GM19240 (cell line): ENCODE measurements around the gene NOX1.

Experiments used
- DNase-seq: peaks from one replicate; pipeline ENCODE4 v3.0.0; 2011; ENCODE audit warnings: low spot score; ENCODE audit not compliant: insufficient read length

The NOX1 gene

DNA sequence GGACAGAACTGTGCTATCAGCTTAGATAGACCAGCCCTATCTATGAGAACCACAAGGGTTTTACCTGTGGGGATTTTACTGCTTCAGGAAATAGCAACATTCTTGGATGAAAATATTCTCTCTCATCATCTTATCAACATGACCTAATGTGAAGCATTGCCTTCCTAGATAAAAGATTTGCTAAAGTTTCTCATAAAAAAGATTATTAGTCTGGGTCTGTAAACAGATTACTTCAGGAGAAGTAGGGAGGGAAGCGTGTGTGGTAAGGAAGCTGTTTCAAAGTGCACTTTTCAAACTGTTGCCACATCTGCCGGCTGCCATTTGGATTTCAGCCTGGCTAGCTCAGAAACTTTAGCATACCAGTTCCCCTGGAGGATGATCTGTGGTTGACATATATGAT is at the start of gene NOX1:
TSS of gene NOX1 (minus strand) at position 35 of the 400 bp plus-strand sequence. CDS start 220 bp downstream, outside the sequence.
- DNase-seq, result no peak

DNA sequence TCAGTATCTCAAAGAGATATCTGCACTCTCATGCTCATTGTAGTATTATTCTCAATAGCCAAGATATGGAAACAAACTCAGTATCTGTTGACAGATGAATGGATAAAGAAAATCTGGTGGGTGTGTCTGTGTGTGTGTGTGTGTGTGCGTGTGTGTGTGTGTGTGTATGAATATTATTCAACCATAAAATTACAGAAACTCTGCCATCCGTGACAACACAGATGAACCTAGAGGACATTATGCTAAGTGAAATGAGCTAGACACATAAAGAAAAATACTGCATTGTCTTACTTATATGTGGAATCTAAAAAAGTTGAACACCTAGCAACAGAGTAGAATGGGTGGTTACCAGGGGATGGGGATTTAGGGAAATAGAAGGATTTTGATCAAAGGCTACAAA is 41.4 kb upstream of the NOX1 start:
- DNase-seq, result no peak

DNA sequence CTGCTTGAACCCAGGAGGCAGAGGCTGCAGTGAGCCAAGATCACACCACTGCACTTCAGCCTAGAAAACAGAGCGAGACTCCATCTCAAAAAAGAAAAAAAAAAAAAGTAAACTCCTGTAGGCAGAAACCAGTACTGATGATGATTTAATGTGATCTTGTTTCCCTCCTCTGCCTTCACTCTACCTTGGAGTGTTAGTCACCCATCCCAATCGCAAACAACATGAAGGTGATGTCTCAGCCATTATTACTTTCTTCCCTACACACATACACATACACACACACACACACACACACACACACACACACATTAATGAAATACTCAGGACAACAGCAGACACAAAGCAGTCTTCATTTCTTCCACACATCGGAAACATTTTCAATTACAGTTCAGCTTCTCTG is 39.0 kb upstream of the NOX1 start:
- no peak for DNase-seq

DNA sequence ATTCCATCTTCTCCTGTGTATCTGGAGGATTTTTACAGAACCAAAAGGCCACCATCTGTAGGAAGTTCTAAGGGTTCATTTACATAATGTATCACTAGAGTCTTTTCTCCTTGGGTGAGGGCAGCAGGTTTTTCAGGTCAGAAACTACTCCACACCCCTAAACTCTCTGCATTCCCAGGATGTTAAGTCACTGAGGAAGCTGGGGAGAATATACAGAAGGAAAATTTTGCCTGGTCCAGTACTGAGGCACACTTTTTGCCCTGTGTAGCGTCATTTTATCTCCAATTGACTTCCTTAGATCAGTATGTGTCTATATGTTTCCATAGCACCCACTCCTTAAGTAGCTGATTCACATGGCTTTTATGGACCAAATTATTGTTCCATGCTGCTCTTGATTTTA is 37.6 kb upstream of the NOX1 start:
- DNase-seq, result no peak

DNA sequence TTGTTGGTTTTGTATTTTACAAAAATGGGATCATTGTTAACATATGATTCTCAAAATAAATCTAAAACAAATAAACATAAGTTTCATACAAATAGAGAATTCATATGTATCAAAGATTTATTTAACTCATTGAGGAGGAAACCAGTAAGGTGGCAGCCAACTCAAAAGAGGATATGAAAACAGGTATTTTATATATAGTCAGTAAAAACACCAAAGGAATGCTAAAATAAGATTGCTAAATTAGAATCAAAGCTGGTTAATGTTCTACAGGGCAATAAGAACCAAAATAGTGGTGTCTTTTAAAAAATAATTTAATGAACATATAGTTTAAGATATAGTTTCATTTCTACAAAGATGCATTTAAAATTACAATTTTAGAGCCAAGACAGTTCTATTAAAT is 31.5 kb upstream of the NOX1 start:
- no peak for DNase-seq

DNA sequence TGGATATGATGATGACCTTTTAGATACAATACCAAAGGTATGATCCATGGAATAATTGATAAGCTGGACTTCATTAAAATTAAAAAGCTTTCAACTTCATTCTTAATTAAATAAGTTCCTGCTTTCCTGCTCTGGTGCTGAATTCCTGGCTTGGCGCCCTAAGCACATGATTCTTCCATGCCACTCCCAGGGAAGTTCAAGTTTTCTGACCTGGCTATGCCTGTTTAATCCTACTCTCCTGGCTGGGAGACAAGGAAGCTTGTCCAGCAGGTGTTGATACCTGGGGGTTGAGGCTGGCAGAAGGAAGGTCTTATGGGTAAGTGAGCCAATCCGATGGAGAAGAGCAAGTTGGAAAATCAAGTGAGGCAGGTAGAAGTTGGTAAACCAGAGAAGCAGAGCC is 30.3 kb upstream of the NOX1 start:
- no peak for DNase-seq

DNA sequence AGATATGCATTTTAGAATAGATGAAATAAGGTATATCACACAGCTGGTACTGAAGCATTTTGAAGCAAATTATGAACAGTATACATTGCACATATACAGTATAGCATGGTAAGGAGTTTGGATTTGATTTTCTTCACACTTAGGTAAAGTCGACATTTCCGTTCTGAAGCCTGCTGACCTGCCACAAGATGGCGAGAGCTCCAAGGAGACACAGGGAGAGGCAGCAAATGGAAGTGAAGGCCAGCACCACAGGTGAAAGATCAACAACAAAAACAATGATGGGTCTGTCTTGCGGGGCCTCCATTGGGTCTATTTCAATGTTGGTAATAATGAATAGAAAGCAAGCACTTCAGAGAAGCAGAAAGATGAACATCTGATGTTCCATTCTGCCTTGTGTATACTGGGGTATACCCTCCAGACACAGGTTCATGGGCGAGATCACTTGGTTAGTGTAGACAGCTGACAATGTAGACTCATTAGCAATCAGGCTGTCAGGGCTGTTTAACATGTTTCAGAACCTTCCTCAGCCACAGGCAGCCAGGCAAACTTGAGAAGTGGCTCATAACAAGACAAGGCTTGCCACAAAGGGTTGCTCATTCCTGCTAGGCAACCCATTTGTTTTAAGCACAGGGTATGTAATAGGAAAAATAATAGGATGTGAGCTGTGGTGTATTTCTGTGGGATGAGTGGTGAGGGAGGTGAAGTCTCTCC is 21.4 kb upstream of the NOX1 start:
- no peak for DNase-seq

DNA sequence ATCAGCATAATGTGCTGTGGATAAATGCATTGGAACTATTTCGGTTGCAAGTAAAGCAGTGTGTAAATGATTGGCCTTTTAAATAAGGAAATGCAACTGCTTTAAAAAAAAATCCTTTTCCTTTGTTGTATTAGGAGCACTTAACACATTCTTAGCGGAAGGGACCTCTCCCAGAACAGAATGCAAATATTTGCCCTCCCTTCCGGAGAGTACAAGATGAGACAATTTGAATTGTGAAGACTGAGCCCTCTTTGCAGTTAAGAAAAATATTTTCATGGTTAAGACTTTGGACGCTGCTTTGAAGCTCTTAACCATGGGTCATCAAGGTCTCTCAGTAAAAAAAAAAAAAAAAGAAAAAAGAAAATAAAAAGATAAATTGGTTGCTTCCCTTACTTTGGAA is 9.5 kb upstream of the NOX1 start:
- no peak for DNase-seq

DNA sequence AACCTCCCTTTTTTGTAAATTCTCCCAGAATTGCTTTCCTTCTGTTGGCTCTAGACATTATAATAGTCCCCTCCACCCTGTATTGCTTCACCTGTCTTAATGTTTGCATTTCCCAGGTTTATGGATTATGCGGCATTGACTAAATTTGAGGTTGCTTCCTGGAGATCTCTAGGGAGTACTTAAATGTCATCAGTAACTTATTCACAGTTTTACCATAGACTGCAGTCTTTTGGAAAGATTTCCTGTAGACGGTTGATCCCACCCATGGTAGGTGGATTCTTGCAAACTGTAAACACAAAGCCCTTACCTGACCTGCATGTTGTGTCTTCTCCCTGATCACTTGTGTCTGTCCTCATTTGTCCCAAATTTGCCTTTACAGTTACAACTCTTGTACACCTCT is 6.2 kb upstream of the NOX1 start:
- DNase-seq, result no peak

DNA sequence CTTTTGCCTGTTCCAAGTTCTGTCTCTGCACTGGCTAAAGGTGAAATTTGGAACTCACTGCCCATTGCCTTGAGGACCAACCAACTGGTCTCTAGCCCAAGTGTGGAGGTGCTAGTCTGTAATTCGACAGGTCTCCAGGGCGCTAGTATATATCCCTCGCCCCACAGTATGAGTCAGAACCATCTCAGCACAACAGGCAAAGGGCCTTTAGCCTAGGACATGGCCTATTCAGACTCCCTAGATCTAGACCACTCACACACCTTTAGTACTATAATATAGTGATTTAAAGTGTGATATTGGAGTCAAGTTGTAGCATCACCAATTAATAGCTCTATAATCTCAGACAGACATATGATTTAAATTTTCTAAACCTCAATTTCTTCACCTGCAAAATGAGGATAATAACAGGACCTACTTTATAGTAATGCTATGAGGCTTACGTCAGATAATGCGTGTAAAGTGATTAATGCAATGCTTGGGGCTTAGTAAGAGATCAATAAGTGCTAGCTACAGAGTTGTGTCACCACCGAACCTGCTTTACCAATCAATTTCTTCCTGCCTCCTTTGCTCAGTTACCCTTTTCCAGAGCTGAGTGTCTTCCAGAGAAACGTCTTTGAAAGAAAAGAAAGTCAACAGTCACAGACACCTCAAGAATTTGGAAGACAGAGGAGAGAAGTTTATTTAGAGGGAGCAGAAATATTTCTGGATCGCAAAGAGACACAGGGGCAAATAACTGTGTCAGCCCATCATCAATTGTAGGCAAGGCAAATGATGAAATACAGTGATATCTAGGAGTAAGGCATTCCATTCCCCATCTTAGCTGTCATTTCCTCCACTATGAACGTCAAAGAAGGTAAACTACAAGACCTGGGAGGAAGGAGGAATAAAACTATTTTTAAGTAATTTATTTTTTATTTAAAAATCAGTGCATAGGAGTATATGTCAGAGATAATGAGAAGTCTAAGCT is 2.3 kb downstream of the NOX1 start:
- no peak for DNase-seq

DNA sequence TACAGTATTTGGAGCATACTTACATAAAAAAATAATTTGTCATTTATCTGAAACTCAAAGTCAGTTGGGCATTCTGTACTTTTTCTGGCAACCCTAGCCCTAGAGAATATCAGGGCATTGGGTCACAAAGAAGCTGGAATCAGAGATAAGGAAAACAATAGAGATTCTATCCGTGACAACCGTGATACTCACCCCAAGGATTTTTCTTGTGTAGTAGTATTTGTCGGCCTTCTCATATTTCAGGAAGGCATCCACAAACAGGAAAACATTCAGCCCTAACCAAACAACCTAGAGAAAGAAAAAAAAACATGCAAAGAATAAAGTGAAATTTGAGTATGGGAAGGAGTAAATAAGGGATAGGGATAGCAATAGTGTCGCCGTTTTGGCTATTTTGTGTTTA is 3.6 kb downstream of the NOX1 start:
- no peak for DNase-seq

DNA sequence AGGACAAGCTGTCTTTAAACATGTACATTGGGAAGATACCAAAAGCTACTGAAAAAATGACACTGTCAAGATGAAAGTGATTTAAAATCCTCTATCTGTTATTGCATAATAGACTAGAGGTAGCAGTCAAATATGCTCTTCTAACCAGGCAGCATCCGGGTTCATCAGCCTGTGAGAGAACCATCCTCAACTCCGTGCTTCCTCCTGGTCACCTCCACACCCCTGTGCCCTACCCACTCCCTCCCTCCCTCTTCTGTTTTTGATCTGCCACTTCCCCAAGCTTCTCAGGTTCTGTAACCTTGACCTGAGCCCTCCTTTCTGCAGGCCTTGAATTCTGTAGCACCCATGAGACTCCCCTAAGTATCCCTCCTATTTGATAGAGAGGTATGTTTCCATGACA is 5.9 kb downstream of the NOX1 start:
- DNase-seq, result no peak

DNA sequence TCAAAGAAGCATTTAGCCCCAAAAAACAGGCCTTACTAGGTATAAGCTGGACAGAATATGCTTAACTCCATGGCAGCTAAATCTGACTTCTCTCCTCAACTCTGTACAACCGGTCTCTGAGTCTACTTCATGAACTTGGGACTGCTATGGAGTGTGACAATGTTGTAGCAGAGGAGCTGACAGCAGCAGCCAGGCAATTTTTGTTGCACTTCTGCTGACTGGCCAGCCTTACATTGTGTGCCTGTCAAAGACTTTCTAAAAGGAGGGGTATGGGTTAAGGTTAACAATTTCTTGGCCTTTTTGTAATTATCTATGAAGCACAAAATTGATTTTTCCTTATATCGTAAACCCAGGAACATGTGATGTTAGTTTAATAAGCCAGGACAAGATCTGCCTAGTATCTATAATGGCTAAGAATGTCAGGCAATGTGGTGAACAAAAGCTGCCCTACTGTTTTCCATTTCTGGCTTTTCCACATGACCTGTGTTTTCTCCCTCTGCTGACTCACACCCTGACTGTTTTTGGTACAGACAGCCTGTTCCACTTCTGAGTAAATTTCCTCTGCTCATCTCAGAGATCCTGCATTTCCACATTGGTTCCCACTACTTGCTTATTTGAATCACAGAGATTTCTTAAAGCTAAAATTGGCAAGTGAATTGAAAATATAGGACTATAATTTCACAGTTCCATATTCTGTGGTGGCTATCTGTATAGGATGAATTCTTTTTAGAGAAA is 9.3 kb downstream of the NOX1 start:
- DNase-seq, result no peak

DNA sequence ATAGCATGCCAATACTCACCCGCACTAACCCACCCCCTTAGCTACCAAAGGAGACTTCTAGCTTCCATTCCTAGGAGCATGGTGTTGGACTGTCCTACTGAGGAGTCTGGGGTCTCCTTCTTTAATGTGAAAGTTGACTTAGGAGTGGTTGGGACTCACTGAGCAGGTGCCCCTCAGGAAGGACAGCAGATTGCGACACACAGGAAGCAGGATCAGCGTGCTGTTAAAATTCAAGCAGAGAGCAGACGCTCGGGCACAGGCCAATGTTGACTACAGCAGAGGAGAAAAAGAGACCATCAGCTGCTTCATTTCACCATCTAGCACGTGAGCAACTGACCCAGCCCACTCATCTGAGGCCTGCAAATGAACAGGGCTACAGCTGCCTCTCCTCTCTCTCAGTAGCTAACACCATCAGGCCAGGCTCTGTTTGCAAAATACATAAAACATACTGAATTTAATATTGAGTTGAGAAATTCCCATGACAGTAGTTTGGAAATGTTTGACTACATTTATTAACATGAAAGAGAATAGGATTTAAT is 10.8 kb downstream of the NOX1 start:
- DNase-seq, result no peak

DNA sequence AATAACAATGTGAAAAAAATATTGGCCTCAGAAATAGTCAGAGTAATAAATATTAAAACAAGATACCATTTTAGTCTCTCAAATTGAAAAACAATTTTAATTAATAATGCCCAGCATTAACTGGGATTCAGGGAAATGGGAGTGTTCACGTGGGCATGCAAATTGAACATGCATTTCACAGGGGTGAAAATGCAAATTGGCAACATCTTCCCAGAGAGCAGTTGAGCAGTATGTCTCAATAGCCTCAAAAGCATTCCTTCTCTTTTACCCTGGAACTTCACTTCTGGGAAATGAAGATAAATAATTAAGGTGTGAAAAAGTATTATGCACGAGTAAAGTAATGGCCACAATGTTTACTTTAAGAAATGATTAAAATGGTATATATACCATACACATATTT is 21.3 kb downstream of the NOX1 start:
- DNase-seq, result no peak

DNA sequence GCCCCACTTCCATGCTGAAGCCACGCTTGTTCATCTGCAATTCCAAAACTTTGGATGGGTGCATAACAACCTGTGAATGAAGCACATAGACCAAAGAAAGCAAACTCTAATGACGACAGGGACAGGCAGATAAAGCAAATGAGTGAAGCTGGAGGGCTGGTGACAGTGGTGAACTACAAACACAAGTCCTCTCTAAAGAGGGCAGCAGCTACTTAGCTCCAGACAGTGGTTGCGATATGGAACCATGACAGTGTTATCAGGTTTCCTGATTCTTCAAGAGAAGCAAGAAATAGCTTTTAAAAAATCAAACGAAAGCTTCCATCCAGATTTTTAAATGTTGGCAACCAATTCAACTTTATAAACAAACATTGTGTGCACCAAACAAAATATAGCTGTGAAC is 23.8 kb downstream of the NOX1 start:
- DNase-seq, result no peak

DNA sequence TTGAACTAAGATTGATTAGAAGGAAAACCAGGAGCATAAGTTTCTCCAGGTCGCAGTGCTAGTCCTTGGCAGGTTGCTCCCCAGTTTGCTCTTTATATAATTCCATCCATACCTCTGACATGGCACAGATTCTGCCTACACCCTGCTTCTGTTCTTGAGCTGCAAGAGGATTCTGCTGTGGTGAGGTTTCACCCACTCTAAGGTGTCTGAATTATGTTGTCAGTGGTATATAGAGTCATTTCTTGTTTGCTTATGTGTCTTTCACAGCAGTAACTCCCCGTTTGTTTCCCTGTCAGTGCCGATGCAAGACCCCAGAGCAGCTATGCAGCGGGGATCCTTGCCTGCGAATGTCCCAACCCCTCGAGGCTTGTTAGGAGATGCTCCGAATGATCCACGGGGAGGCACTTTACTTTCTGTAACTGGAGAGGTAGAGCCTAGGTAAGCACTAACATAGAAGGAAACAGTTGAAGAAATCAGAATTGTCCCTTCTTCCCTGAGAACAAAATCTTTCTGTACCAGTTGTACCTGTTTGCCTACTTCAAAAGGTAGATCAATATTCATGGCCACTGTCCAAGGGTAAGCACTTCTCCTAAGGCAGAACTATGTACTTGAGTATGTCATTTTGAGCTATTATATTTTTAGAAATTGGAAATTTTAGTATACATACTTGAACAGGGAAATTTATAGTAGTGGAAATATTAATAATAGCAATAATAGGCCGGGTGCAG is 42.8 kb downstream of the NOX1 start:
- DNase-seq, result no peak

DNA sequence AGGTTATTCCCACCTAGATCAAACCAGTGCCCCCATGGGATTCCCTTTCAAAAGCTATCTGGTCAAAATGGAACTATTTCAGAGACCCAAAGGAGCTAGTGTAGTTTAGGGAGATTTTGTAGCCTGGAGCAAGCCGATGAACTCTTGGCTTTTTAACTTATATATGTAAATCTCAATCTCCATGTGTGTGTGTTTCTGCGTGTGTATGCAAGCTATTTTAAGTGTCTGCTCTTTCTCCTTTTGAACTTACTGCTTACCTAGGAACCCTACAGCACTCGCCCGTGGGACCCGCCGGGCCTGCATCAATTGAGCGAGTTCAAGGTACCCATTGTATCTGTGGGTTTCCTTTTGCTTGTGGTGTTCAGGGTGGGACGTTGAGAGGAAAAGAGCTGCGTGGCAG is 43.6 kb downstream of the NOX1 start:
- no peak for DNase-seq

DNA sequence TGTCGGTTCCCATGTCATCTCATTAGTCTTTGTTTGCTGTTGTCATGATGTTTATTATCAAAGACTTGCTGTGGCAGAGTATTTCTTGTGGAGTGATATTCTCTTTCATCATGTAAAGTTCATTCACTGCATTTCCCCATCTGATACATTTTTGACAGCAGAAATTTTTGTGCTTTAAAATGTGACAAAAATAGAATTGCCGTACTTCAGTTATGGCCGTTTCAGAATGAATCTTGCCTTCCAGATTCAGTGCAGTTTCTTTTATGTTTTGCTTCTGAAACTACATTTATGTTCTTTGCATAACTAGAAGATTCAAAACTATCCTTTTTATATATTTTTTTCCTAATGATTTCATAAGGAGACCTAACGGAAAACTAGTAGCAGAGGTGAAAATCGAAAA is 44.0 kb downstream of the NOX1 start:
- no peak for DNase-seq

DNA sequence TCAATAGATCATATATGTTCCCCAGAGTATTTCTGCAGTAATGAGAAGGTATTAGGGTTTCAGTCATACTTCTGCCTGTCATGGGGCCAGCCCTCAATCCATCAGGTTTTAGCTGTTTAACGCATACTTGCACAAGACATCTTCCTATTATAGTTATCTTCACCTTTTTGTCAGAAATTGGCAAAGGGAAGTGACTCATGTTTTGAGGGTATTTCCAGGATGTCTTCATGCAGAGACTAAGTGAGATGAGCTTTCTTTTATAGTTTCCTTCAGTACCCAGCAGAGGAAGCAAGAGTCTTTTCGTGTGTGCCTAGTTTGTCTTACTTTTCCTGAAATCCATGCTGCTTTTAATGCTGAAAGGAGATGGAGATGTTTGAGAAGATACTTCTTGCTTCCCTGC is 44.4 kb downstream of the NOX1 start:
- DNase-seq, result no peak
